Measurements from ENCODE around the gene PHYKPL.

PHYKPL gene

DNA sequence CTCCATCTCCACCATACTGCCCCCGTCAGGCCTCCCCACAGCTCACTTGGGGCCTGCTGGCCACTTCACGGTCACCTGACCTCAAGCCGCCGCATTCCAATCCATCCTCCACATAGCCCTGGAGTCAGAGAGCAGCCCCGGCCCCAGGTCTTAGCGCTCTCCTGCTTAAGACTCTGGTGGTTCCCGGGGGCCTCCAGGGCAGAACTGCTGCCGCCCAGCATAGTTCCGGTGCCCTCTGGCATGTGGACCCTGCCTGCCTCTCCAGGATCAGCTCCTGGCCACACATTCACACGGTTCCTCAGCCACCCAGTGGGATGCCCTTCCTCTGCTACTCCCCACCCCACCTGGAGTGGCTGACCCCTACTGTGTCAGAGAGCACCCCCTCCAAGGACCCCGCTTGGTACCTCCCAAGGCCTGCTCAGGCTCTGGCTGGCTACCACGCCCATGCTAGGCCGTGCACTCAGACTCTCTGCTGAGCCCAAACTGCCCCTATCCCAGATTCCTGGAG lies 8.7 kb downstream of the PHYKPL start:
- no peak for DNase-seq (ENCODE audit: low read depth in 2 of 2)

DNA sequence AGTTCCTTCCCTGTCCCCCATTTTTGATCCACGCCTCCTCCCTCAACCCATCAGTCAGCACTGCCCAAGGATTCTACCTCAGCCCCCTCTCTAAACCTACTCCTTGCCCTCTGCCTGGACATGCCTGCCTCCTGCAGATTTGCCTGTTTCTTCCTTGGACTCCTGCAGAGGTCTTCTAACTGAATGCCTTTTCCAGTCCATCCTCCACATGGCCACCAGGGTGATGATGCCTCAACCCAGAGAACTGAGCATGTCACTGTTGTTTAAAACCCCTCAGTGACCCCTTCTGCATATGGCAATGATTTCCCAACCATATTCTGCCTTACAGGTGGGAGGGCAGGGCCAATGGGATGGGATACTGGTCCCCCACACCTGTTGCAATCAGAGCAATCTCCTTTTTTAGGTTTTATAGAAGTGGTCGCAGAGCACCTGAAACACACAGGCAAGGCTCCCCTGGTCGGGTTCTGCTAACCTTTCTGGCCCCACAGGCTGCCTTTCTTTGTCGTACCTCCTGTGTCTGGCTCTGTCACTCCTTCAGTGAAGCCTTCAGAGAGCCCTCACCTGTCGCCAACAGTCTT lies 9.3 kb downstream of the PHYKPL start:
- no peak for DNase-seq (ENCODE audit: low read depth in 2 of 2)

DNA sequence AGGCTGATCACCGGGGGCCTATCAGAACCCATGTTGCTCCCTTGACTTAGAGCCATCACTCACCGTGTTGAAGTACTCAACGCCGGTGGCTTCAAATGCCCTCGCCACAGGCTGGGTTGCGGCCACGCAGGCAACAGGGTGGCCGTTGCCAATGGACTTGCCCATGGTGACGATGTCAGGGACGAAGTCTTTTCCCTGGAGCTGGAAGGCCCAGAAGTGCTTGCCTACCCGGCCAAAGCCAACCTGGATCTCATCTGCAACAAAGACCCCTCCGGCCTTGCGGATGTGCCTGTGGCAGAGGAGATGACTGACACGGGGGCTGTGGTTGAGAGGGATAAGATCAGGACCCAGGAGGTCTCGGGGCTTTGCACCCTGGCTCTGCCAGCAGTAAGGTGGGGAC lies 10.3 kb downstream of the PHYKPL start:
- no peak for DNase-seq (ENCODE audit: low read depth in 2 of 2)

DNA sequence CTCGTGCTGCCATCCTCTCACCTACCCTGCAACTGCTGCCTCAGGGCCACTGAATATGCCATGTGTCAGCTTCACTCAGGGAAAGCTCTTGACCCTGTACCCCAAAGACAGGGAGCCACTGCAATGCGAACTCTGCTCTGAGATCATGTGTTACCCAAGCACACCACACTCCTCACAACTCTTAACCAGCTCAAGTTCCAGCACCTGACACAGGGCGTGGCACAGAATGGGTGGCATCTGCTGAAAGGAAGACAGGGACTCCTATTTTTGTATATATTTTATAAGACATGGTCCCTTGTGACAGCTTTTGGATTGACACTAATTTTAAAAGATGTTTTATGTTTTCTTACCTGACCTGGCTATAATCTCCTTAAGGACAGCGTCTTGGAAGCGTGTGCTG lies 10.7 kb downstream of the PHYKPL start:
- no peak for DNase-seq (ENCODE audit: low read depth in 2 of 2)

DNA sequence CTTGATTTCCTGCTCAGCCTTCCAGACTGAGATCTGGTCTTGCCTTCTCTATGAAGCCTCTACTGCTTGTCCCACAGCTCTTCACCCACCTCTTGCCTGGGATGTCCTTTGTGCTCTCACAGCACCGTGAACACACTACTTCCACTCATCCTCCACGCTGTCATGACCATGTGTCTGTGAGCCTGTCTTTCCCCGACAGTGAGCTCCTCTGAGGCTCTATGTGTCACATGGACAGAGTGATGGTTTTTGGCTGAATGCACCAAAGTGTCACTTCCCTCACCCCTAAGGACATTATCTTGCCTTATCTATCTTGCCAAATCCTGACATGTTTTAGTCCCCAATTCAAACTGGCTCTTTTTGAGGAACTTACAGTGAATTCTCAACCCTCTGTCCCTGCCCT lies 11.3 kb downstream of the PHYKPL start:
- DNase-seq (ENCODE audit: low read depth in 2 of 2) = no peak

DNA sequence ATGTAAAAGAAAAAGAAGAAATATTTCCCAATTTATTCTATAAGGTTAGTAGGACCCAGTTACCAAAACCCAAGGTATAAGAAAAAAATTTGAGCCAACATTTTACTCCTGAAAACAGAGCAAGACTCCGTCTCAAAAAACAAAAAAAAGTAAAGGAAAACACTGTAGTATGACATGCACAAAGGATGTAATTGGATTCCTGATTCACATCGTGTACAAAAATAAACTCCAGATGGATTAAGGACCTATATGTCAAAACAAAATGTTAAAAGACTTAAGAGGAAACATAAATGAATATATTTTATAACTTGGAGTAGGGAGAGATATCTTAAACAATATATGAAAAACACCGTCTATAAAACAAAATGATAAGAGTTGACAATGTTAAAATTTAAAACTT lies 13.8 kb downstream of the PHYKPL start:
- DNase-seq (ENCODE audit: low read depth in 2 of 2) = no peak

DNA sequence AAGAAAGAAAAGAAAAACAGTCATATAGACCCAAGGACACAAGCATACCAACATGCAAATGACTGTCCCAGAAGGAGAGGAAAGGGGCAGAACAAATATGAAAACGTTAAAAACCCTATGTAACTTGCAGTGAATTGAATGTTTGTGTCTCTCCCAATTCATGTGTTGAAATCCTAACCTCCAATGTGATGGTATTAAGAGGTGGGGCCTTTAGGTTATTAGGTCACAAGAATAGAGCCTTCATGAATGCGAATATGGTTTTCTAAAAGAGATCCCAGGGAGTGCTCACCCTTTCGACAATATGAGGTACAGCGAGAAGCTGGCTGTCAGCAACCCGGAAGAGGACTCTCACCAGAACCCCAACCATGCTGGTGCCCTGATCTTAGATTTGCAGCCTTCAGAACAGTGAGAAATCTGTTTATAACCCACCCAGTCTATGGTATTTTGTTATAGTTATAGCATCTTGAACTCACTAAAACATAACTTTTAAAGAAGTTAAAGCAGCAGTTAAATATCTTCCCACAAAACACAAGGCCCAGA lies 14.3 kb downstream of the PHYKPL start:
- no peak for DNase-seq (ENCODE audit: low read depth in 2 of 2)

DNA sequence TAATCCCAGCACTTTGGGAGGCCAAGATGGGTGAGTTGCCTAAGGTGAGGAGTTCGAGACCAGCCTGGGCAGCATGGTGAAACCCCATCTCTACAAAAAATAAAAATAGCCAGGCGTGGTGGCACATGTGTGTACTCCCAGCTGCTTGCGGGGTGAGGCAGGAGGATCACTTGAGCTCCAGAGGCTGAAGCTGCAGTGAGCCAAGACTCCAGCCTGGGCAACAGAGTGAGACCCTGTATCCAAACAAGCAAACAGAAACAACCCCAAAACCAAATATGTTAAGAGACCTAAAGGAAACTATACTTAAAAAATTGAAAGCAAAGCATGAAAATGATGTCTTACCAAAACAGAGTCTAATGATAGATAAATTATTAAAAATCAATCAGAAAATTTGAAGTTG lies 15.8 kb downstream of the PHYKPL start:
- DNase-seq (ENCODE audit: low read depth in 2 of 2) = no peak

DNA sequence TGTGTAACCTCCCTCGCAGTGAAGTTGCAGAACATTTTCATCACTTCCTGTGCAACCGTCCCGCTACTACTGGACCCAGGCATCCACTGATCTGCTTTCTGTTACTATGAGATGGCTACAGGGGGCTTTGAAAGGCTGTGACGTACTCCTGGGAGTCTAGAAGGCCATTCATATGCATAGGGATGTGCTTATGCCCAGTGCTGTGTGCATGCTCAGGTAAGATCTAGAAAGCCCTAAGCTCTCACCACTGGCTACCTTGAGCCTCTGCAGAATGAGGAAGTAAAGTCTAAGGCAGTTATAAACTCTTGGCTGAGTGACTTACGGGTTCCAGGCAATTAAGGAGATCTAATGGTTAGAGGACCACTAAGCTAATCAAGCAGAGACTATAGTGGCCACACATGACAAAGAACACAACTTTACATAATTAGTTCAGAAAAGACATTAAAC lies 16.5 kb downstream of the PHYKPL start:
- no peak for DNase-seq (ENCODE audit: low read depth in 2 of 2)

DNA sequence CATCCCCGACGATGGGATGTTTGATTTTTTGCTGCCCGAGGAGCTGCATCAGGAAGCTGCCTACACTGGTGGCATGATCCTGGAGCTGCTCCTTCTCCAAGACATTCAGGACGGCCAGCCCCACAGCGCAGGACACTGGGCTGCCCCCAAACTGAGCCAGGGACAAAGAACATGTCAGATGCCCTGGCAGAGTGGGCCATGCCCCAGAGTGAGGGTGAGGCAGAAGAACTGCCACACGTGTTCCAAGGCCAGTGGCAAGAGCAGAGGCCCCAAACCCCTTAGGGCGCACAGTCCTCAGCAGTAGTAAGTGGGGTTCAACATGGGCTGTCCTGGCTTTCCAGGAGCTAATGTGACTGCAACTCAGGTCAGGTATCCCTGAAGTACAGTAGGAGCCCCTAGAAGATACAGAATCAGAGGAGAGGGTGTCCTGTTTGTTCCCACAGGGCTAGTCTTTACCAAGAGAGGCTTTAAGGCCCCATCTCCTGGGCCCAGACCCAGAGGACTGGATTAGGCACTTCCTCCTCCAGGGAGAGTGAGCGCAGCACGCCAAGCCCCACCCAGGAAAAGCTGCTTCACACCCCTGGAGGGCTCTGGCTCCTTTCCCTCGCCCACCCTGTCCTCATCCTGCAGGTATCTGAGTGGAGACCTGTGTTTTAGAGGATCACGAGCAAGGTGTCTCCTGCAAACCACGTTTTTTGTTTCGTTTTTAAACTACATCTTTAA lies 17.2 kb downstream of the PHYKPL start:
- DNase-seq (ENCODE audit: low read depth in 2 of 2) = no peak

DNA sequence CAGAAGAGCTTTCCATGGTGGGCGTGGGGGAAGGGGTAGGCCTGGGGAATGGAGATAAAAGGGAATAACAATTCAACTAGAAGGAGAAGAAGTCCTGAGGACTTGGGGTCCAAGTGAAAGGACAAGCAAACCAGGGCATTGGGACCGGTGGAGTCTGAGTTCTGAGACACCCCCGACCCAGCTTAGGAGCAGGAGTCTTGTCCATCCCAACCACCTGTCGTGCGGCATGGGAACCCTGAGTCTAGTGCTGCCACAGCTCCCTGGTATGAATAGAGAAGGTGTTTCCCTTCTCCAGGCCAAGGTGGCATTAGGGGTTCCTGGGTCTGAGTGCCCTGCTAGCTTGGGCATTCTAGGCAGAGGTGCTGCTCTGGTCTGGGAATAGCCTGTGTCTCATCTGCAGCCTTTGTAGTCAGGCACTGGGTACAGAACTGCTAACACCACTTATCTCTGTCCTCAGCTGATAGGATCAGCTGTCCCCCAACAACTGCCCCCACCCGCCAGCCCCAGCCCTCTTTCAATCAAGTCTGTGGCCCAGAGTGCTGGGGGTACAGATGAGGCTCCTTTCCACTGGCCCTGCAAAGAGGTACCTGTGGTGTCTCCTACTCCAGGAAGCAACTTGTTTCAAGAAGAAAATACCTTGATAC lies 18.3 kb downstream of the PHYKPL start:
- DNase-seq (ENCODE audit: low read depth in 2 of 2) = no peak

DNA sequence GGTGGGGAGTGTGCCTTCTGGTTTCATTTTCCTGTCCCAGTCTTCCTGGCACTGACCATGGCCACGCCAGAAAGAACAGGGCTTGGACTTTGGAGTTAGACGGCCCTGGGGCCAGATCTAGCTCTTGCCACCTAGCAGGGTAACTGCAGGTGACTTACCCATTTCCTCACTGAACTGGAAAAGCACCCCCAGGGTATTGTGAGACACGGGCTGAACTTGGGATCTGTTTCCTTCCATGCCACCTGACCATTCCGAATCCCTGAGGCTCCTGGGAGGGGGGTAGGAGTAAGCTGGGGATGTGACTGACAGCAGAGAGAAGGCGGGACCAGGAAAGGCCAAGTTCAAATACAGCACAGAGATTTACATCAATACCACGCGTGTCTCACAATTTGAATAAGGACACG lies 18.9 kb downstream of the PHYKPL start:
- no peak for DNase-seq (ENCODE audit: low read depth in 2 of 2)

DNA sequence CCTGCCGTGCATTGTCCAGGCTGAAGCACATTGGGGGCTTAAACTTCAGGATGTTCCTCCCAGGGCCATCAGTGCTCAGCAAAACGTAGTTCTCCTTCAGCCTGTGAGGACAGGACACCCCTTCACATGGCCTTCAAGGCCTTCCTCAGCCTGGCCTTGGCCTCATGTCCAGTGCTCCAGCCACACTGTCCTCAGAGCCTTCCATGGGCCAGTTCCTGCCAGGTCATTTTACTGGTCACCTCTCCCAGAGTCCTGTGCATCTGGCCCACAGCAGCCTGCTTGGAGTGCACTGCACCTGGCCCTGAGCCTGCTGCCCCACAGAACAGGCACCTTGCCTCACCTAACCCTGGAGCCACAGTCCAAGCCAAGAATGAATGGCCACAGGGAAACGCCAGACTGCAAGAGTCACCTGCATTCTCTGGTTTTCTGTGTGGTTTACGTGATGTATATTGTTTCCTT lies 19.6 kb downstream of the PHYKPL start:
- no peak for DNase-seq (ENCODE audit: low read depth in 2 of 2)

DNA sequence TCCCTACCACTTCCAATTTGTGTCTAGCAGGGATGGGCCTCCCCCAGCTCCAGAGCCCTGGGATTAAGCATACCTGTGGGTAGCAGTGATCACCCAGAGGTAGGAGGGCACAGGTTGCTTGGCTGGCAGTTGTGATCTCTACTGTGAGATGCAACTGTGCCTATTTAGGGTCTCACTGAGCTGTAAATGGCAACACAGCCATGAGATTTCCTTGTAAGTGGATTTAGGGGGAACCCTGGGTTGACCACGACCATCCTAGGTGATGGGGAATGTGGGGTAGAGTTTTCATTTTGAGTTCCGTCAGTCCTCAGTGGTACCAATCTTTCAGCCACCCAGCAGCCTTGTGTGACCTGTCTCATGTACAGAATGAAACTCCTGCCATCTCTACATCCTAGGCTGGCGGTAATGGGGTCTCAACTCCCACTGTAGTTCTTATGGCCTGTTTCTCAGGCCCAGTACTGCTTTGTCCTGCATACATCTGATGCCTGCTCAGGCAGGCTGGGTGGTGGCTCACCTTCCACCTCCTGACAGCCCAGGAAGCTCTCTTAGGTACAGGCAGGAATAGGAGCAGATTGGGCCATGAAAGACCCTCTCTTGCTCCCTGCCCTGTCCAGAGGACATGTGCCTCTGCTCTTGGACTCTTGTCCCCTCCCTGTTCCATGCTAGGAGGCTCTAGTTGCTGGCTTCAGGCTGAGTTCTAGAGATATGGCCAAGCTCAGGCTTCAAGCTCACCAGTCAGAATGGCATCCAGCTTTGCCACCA lies 20.2 kb downstream of the PHYKPL start:
- DNase-seq (ENCODE audit: low read depth in 2 of 2) = no peak

DNA sequence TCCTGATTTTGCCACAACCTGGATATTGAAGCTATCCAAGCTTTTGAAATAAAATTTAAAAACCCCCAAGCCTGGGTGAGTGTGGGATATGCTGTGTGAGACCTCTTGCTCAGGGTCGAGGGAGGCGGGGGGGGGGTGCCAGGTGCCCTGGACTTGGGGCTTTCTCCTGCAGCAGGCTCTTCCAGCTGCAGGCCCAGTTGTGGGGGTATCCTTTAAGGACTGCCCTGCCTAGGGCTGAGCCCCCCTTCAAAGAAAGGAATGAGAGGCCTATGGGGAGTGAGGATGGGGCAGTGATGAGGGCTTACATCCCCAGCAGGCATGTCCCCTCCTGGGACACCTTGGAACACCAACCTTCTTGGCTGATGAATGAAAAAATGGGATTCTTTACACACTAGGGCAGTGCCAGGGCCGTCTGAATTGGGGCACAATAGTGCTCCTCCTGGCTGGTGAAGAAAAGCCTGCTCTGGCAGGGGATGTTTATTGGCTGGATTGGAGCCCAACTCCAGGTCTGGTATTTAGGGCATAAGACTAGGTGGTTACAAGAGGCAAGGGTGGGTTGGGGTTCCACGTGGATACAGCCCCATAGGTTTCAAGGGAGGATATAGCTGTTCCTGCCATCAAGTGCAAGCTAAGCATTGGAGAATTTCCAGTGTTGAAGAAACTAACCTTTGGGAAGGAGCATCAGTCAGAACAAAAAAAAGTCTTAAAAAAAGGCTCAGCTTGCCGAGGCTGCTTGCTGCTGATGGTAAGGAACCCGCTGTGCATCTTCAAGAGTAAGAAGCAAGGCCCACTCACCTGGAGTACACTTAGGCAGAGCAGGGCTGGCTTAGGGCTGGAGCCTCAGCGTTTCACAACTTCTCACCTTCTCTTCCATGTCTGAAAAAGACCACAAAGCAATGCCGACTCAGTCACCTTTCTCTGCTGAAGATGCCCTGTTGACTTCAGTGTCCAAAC lies 21.2 kb downstream of the PHYKPL start:
- DNase-seq (ENCODE audit: low read depth in 2 of 2) = no peak

DNA sequence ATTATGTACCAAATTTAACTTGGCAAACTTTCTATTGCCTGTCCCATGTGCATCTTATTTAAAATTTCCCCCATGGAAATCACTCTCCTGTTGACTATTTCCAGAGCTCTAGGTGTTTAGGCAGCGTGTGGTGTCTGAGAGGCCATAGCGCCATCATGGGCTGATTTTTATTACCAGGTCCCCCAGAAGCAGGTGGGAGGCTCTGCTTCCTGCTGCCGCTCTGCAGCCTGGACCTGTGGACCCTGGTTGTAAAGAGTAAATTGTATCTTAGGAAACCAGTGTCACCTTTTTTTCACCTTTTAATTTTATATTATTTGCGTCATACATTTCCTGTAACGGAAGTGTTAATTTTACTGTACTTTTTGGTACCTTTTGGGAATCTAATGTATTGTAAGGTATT lies 21.9 kb downstream of the PHYKPL start:
- no peak for DNase-seq (ENCODE audit: low read depth in 2 of 2)

DNA sequence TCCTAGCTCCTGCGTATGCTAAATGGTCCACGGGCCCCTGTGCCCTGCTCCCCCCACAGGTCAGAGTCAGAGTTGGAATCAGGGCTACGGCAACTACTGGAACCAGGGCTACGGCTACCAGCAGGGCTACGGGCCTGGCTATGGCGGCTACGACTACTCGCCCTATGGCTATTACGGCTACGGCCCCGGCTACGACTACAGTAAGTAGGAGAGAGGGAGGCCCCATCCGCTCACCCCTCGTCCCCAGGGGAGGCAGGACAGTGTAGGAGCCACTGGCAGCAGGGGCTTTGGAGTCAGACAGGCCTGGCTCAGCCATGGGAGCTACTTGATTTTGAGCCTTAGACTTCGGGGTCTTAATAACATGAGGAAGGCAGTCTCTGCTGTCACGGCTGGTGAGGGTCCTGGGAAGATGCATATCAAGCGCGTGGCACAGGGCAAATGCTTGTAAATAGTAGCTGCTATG lies 22.5 kb downstream of the PHYKPL start:
- no peak for DNase-seq (ENCODE audit: low read depth in 2 of 2)

DNA sequence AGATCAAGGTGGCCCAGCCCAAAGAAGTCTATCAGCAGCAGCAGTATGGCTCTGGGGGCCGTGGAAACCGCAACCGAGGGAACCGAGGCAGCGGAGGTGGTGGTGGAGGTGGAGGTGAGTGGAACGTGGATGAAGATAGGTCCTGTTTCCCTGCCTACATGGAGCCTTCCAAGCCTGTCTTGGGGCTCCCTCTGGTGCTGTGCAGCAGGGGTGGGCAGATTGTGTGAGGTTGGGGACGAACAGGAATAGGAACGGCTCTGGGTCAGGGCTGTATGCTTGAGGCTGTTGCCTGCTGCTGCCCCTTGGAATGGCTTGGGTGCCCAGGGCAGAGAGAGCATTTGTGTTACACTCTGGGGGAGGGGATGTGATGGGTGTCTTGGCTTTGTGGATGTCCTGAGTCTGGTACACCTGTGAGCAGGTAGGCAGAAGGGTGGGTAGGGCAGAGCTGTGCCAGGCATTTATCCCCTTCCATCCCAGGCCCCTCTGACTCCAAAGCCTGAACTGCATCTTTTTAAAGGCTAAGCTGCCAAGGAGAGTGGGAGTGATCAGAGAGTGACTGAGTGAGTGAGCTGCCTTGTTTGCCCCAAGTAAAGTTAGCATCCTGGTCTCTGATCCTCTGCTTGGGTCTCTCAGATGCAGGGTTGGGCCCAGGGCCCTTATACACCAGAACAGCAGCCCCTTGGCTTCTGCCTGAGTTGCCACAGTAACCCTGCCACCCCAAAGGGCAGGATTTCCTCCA lies 23.1 kb downstream of the PHYKPL start:
- DNase-seq (ENCODE audit: low read depth in 2 of 2) = no peak

DNA sequence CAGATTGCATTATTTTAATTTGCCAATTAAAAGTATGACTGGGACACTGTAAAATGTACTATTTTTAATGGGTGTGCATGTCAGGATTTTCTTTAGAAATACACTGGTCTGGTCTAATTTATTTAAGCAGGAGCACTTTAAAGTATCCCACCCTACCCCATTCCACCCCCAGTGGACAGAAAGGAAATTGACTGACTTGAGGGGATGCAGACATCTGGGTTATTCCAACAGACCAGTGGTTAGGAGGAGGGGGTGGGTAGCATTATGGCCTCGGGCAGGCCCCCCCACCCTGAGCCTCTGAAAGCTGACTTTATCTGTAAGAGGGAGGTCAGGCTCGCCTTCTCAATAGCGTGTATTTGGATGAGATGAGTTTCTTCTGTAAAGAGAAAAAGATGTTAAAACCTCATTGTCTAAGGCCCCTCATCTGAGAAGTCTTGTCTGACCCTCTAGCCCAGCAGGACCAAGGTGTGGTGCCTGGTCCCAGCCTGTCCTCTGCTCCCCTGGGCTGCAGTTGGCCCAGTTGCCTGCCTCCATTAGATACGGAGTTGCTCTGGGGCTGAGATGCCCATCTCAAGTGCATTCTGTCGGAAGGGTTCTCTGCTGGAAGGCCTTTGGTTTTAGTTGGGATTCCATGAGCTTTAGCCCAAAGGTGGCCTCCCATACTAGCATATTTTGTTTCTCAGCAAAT lies 23.9 kb downstream of the PHYKPL start:
- DNase-seq (ENCODE audit: low read depth in 2 of 2) = no peak

Measured in stimulated activated CD4-positive, alpha-beta T cell treated with anti-CD3 and anti-CD28 coated beads, Interleukin-4, amount 100 ng/mL, for 48 hours (primary cell).